SK-N-SH (cell line): Measurements from ENCODE around the gene SRP54.

Experiments
- CTCF ChIP-seq: fragments of 200-600 bp; sonication (generic); IDR thresholded peaks from 2 replicates; pipeline ENCODE4 v1.6.1; 2017; ENCODE audit warnings: antibody characterized with exemption, mild to moderate bottlenecking, moderate library complexity
- EP300 ChIP-seq, 2 experiments: IDR thresholded peaks; 2 replicates each; pipeline versions ENCODE4 v1.4.0 to v1.6.1; 2012; ENCODE audit warnings: borderline replicate concordance in 1 of 2, low read depth in 1 of 2, low read length in 1 of 2
- JUND ChIP-seq: IDR thresholded peaks from 2 replicates; pipeline ENCODE4 v1.4.0; 2012
- MAX ChIP-seq: IDR thresholded peaks from 2 replicates; pipeline ENCODE4 v1.4.0; 2012; ENCODE audit warnings: low read depth
- NFIC ChIP-seq: IDR thresholded peaks from 2 replicates; pipeline ENCODE4 v1.4.0; 2012; ENCODE audit warnings: borderline replicate concordance
- POLR2AphosphoS5 ChIP-seq: IDR thresholded peaks from 2 replicates; pipeline ENCODE4 v1.6.1; 2012; ENCODE audit warnings: low read depth, low read length
- REST ChIP-seq: IDR thresholded peaks from 2 replicates; pipeline ENCODE4 v1.6.1; 2012; ENCODE audit warnings: mild to moderate bottlenecking, low read depth, low read length, moderate library complexity
- RFX5 ChIP-seq: IDR thresholded peaks from 2 replicates; pipeline ENCODE4 v1.6.1; 2012; ENCODE audit warnings: mild to moderate bottlenecking, improper control_type of control experiment, low read length
- TF ChIP-seq, protein P1 (sequence below): IDR thresholded peaks from 2 replicates; pipeline ENCODE4; 2012

- TF ChIP-seq JUND (no peak), CTCF (no peak), REST (no peak), NFIC (no peak), POLR2AphosphoS5 (no peak), RFX5 (no peak), MAX (no peak), EP300 (IDR thresholded peaks at IDR 0.05; ENCODE audit: borderline replicate concordance in 1 of 2, low read depth in 1 of 2, low read length in 1 of 2) (no peak)
- TF ChIP-seq, protein P1, sequence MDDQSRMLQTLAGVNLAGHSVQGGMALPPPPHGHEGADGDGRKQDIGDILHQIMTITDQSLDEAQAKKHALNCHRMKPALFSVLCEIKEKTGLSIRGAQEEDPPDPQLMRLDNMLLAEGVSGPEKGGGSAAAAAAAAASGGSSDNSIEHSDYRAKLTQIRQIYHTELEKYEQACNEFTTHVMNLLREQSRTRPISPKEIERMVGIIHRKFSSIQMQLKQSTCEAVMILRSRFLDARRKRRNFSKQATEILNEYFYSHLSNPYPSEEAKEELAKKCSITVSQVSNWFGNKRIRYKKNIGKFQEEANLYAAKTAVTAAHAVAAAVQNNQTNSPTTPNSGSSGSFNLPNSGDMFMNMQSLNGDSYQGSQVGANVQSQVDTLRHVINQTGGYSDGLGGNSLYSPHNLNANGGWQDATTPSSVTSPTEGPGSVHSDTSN: no peak
These were observed 11.4 kb upstream of the SRP54 start for GRCh38 chr14:34971381-34971780.
